ENCODE data around the gene CIDEB.

- TF ChIP-seq EP300 (conservative IDR thresholded peaks at IDR 0.05; ENCODE audit: poor library complexity, severe bottlenecking) = no peak
- no peak for TF ChIP-seq EZH2 (IDR thresholded peaks at IDR 0.05; ENCODE audit: borderline replicate concordance, insufficient read depth, low read length, poor library complexity, severe bottlenecking)
- TF ChIP-seq CTCF (IDR thresholded peaks at IDR 0.05; ENCODE audit: poor library complexity, severe bottlenecking) = peak; percentile 87
Measured at GRCh38 chr14:24296341-24297157, 11.2 kb downstream of the CIDEB start.

All from neural cell (in vitro differentiated cells).